ENCODE results near the gene LYRM4.

DNA sequence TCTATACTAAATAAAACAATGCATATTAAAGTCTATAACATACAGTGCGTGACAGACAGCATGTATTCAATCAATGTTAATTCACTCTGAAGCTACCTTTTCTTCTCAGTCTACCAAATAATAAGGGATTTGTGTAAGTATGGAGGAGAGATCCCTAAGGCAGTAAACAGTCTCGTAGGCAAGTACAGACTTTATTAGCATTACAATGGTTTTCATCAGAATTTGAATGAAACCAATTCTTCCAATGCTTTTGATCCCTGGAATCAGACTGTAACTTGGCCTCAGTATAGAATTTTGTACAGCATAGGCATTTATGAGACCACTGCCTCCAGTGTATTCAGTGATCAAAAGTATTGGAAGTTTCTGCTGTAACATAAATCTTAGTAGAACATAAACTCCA lies 19.5 kb downstream of the LYRM4 start:
- TF ChIP-seq, protein P1, sequence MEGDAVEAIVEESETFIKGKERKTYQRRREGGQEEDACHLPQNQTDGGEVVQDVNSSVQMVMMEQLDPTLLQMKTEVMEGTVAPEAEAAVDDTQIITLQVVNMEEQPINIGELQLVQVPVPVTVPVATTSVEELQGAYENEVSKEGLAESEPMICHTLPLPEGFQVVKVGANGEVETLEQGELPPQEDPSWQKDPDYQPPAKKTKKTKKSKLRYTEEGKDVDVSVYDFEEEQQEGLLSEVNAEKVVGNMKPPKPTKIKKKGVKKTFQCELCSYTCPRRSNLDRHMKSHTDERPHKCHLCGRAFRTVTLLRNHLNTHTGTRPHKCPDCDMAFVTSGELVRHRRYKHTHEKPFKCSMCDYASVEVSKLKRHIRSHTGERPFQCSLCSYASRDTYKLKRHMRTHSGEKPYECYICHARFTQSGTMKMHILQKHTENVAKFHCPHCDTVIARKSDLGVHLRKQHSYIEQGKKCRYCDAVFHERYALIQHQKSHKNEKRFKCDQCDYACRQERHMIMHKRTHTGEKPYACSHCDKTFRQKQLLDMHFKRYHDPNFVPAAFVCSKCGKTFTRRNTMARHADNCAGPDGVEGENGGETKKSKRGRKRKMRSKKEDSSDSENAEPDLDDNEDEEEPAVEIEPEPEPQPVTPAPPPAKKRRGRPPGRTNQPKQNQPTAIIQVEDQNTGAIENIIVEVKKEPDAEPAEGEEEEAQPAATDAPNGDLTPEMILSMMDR (IDR thresholded peaks at IDR 0.05; ENCODE audit: low read depth, low read length): no peak
- TF ChIP-seq EZH2phosphoT487 (IDR thresholded peaks at IDR 0.05; ENCODE audit: low read depth): no peak
